ENCODE data around the gene EML1. TPM values are rescaled to one million over a fixed set of nuclear protein-coding genes. Genes with fewer than 3 reads are reported as not detected.
A peak's percentile ranks its signal among the peaks of the same experiment; 100 is the strongest.

EML1 gene
- total and polyA plus RNA-seq, 2 of the 13 experiments (the other 11 are each of a cell fraction or from before 2014, with no cell fraction given): 0.59 to 1.7 TPM

DNA sequence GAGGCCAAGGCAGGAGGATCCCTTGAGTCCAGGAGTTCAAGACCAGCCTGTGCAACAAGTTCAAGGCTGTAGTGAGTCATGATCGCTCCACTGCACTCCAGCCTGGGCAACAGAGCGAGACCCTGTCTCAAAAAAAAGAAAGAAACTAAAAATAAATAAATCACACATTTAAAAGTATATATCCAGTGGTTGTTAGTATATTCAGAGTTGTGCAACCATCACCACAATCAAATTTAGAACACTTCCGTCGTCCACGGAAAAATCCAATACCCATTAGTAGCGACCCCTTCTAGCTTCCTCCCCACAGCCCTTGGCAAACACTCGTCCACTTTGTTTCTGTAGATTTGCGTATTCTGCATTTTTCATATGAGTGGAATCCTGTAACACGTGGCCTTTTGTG, 44.7 kb upstream of the EML1 start (continued):
- TF ChIP-seq, protein P1, sequence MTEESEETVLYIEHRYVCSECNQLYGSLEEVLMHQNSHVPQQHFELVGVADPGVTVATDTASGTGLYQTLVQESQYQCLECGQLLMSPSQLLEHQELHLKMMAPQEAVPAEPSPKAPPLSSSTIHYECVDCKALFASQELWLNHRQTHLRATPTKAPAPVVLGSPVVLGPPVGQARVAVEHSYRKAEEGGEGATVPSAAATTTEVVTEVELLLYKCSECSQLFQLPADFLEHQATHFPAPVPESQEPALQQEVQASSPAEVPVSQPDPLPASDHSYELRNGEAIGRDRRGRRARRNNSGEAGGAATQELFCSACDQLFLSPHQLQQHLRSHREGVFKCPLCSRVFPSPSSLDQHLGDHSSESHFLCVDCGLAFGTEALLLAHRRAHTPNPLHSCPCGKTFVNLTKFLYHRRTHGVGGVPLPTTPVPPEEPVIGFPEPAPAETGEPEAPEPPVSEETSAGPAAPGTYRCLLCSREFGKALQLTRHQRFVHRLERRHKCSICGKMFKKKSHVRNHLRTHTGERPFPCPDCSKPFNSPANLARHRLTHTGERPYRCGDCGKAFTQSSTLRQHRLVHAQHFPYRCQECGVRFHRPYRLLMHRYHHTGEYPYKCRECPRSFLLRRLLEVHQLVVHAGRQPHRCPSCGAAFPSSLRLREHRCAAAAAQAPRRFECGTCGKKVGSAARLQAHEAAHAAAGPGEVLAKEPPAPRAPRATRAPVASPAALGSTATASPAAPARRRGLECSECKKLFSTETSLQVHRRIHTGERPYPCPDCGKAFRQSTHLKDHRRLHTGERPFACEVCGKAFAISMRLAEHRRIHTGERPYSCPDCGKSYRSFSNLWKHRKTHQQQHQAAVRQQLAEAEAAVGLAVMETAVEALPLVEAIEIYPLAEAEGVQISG (CRISPR knock-in tag; IDR thresholded peaks at IDR 0.05): no peak

DNA sequence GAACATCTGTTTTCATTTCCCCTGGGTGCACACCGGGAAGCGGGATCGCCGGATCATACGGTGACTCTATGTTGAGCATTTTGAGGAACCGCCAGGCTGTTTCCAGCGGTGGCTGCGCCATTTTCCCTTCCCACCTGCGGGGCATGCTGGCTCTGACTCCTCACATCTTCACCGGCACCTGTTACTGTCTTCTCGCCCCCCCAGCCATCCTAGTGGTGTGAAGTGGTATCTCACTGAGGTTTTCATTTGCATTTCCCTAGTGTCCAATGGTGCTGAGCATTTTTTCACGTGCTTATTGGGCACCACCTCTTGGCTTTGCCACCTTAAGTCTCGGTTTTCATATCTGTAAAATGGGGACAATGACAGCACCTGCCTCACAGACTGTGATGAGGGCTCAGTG, 44.1 kb upstream of the EML1 start:
- WGBS (ENCODE audit: low lambda C conversion rate): 56% methylated on average over 13 of the region's 13 CpGs
- H3K9me3 ChIP-seq (ENCODE audit: low read length): no peaks in the 10 kb centered on the region
- DNase-seq (ENCODE audit: low spot score) (no peak), ATAC-seq (peak; percentile 51), FAIRE-seq (no peak)
- no peak overlapping the region for H3K4me3 ChIP-seq (replicated peaks in 1 of 3; ENCODE audit: insufficient read depth in 1 of 3, low read depth in 2 of 3, low read length in 3 of 3)
- BruUV-seq (replicated peaks): no TSS peak
- H3K27ac ChIP-seq (ENCODE audit: extremely low read length, insufficient read depth, low read length): no peak overlapping the region
- no peak overlapping the region for H3K9ac ChIP-seq (ENCODE audit: insufficient read depth, low read depth, low read length)
- POLR2A ChIA-PET: no interaction called here
- H3K27me3 ChIP-seq (ENCODE audit: control insufficient read depth in 1 of 2, insufficient read depth in 2 of 2, low read length in 2 of 2): peaks cover 5 to 62% of the 10 kb centered on the region in 2 experiments; a peak in 4 of 5 replicates
- peaks cover 6% of the 10 kb centered on the region; the same call in 1 of the 2 replicates for H3K4me1 ChIP-seq (ENCODE audit: insufficient read depth, low read length)
- no peak overlapping the region for H3K4me2 ChIP-seq (ENCODE audit: low read depth, low read length)
- no peak overlapping the region for H2AFZ ChIP-seq (ENCODE audit: low read length)
- CTCF ChIA-PET (ENCODE audit: low intra/inter-chr PET ratio, low total read pairs): no interaction called here
- no peaks in the 10 kb centered on the region for H4K20me1 ChIP-seq (ENCODE audit: insufficient read depth, low read length)
- H3K36me3 ChIP-seq (replicated peaks in 1 of 2; ENCODE audit: control insufficient read depth in 1 of 2, insufficient read depth in 2 of 2, low read length in 2 of 2): no peaks in the 10 kb centered on the region
- in situ Hi-C loops (cut with HindIII; ENCODE audit: extremely low pct_ligation_motif_present, low pct_unique_long_range_greater_than_20kb) (no loop called here), intact Hi-C loops (cut with micrococcal nuclease; ENCODE audit: unreplicated experiment) (no loop called here)
- TF ChIP-seq, protein P2, sequence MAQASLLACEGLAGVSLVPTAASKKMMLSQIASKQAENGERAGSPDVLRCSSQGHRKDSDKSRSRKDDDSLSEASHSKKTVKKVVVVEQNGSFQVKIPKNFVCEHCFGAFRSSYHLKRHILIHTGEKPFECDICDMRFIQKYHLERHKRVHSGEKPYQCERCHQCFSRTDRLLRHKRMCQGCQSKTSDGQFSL (CRISPR knock-in tag; IDR thresholded peaks at IDR 0.05): peak; percentile 98
- TF ChIP-seq ZNF335 (CRISPR knock-in tag; IDR thresholded peaks at IDR 0.05): no peak
- no peak for TF ChIP-seq IKZF4 (CRISPR knock-in tag; IDR thresholded peaks at IDR 0.05; ENCODE audit: borderline replicate concordance, low read depth, not compliant biosample characterization)
- TF ChIP-seq, protein P3, sequence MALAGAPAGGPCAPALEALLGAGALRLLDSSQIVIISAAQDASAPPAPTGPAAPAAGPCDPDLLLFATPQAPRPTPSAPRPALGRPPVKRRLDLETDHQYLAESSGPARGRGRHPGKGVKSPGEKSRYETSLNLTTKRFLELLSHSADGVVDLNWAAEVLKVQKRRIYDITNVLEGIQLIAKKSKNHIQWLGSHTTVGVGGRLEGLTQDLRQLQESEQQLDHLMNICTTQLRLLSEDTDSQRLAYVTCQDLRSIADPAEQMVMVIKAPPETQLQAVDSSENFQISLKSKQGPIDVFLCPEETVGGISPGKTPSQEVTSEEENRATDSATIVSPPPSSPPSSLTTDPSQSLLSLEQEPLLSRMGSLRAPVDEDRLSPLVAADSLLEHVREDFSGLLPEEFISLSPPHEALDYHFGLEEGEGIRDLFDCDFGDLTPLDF (CRISPR knock-in tag; IDR thresholded peaks at IDR 0.05): no peak
- no peak for TF ChIP-seq FOXO1 (CRISPR knock-in tag; IDR thresholded peaks at IDR 0.05)
- no peak for TF ChIP-seq ZFP36L1 (CRISPR knock-in tag; IDR thresholded peaks at IDR 0.05)
- TF ChIP-seq SSRP1 (CRISPR knock-in tag; IDR thresholded peaks at IDR 0.05): no peak
- no peaks in the 10 kb centered on the region for H3K79me2 ChIP-seq (ENCODE audit: insufficient read depth, low read length)
